SK-N-SH treated with all-trans-retinoic acid at 6 μM for 48 hours (cell line): ENCODE data around the gene ABCA3.

Experiments used
- ARNTL ChIP-seq: fragments of 450-650 bp; formaldehyde crosslinking; IDR thresholded peaks from 2 replicates; pipeline ENCODE4 v1.5.0; 2020; ENCODE audit warnings: low read depth, mild to moderate bottlenecking, moderate library complexity, borderline replicate concordance
- ISL1 ChIP-seq: fragments of 250-450 bp; sonication (Bioruptor Pico); IDR thresholded peaks from 2 replicates; pipeline ENCODE4 v2.1.2; 2022; ENCODE audit warnings: mild to moderate bottlenecking, moderate library complexity
- OSR1 ChIP-seq: fragments of 250-450 bp; sonication (Bioruptor Pico); IDR thresholded peaks from 2 replicates; pipeline ENCODE4 v1.8.0; 2022; ENCODE audit warnings: moderate library complexity, mild to moderate bottlenecking, inconsistent platforms
- SNAI2 ChIP-seq: fragments of 250-450 bp; sonication (Bioruptor Pico); IDR thresholded peaks from 2 replicates; pipeline ENCODE4 v1.5.0; 2020; ENCODE audit warnings: mild to moderate bottlenecking, moderate library complexity
- TOX ChIP-seq: fragments of 250-450 bp; sonication (Bioruptor Pico); IDR thresholded peaks from 2 replicates; pipeline ENCODE4 v1.8.0; 2021; ENCODE audit warnings: mild to moderate bottlenecking, moderate library complexity, borderline replicate concordance
- ZFP3 ChIP-seq: fragments of 250-450 bp; sonication (Bioruptor Pico); IDR thresholded peaks from 2 replicates; pipeline ENCODE4 v1.5.0; 2020; ENCODE audit warnings: mild to moderate bottlenecking, moderate library complexity
- ZFP30 ChIP-seq: fragments of 450-650 bp; formaldehyde crosslinking; IDR thresholded peaks from 2 replicates; pipeline ENCODE4 v1.5.0; 2022; ENCODE audit warnings: mild to moderate bottlenecking, moderate library complexity
- TF ChIP-seq, protein P1 (sequence below): fragments of 250-450 bp; sonication (Bioruptor Pico); IDR thresholded peaks from 2 replicates; pipeline ENCODE4 v1.5.1; 2020; ENCODE audit warnings: low read depth, mild to moderate bottlenecking, moderate library complexity
- TF ChIP-seq, protein P2 (sequence below): fragments of 250-450 bp; sonication (Bioruptor Pico); IDR thresholded peaks from 2 replicates; pipeline ENCODE4 v1.5.1; 2021; ENCODE audit warnings: mild to moderate bottlenecking, moderate library complexity
- TF ChIP-seq, protein P3 (sequence below): fragments of 250-450 bp; sonication (Bioruptor Pico); IDR thresholded peaks from 2 replicates; pipeline ENCODE4 v1.8.0; 2021; ENCODE audit warnings: low read depth, mild to moderate bottlenecking, moderate library complexity, borderline replicate concordance

DNA sequence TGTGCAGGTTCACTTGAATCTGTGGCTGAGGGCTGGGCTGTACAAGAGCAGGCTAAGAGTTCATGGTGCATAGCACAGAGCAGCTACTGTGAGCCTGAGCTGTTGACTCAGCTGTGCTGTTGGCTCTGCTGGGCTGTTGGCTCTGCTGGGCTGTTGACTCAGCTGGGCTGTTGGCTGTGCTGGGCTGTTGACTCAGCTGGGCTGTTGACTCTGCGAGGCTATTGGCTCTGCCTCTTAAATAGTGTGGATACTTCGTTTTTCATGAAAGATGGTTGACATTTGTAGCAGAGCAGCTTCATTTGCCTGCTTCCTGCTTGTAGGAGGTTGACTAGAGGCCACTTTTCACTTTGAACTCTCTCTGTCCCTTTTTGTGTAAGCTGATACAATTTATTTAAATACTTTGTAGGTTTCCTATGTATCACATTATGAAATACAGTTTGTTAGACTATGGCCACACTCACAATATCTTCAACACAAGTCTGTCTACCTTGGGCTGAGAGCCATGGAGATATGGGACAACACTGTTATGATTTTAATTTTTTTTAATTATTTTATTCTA lies 48.4 kb upstream of the ABCA3 start:
- TF ChIP-seq TOX (no peak), ARNTL (CRISPR knock-in tag) (no peak), OSR1 (CRISPR knock-in tag) (no peak), ZFP3 (no peak), SNAI2 (no peak), ISL1 (no peak), ZFP30 (CRISPR knock-in tag) (no peak)
- TF ChIP-seq, protein P1, sequence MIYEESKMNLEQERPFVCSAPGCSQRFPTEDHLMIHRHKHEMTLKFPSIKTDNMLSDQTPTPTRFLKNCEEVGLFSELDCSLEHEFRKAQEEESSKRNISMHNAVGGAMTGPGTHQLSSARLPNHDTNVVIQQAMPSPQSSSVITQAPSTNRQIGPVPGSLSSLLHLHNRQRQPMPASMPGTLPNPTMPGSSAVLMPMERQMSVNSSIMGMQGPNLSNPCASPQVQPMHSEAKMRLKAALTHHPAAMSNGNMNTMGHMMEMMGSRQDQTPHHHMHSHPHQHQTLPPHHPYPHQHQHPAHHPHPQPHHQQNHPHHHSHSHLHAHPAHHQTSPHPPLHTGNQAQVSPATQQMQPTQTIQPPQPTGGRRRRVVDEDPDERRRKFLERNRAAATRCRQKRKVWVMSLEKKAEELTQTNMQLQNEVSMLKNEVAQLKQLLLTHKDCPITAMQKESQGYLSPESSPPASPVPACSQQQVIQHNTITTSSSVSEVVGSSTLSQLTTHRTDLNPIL (CRISPR knock-in tag), result no peak
- TF ChIP-seq, protein P2, sequence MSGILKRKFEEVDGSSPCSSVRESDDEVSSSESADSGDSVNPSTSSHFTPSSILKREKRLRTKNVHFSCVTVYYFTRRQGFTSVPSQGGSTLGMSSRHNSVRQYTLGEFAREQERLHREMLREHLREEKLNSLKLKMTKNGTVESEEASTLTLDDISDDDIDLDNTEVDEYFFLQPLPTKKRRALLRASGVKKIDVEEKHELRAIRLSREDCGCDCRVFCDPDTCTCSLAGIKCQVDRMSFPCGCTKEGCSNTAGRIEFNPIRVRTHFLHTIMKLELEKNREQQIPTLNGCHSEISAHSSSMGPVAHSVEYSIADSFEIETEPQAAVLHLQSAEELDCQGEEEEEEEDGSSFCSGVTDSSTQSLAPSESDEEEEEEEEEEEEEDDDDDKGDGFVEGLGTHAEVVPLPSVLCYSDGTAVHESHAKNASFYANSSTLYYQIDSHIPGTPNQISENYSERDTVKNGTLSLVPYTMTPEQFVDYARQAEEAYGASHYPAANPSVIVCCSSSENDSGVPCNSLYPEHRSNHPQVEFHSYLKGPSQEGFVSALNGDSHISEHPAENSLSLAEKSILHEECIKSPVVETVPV (CRISPR knock-in tag), result no peak
- TF ChIP-seq, protein P3, sequence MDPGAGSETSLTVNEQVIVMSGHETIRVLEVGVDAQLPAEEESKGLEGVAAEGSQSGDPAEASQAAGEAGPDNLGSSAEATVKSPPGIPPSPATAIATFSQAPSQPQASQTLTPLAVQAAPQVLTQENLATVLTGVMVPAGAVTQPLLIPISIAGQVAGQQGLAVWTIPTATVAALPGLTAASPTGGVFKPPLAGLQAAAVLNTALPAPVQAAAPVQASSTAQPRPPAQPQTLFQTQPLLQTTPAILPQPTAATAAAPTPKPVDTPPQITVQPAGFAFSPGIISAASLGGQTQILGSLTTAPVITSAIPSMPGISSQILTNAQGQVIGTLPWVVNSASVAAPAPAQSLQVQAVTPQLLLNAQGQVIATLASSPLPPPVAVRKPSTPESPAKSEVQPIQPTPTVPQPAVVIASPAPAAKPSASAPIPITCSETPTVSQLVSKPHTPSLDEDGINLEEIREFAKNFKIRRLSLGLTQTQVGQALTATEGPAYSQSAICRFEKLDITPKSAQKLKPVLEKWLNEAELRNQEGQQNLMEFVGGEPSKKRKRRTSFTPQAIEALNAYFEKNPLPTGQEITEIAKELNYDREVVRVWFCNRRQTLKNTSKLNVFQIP (CRISPR knock-in tag), result no peak
